Tibial nerve (tissue), 4 donors: ENCODE measurements around the gene EXOC6B. TPM values are rescaled to one million over a fixed set of nuclear protein-coding genes. Genes with fewer than 3 reads are reported as not detected.

Source experiments
- DNase-seq, 2 donors: peaks; one replicate each; pipeline ENCODE4 v3.0.0-alpha.2; 2019; ENCODE audit warnings: low spot score in 2 of 2
- H3K27ac ChIP-seq, 4 donors: fragments of 200-600 bp; sonication (generic) in 3 of 4; one replicate each; pipeline ENCODE4 v1.5.1; 2017 to 2019; ENCODE audit warnings: mild to moderate bottlenecking in 1 of 4
- H3K27me3 ChIP-seq, 2 donors: fragments of 200-600 bp; sonication (generic) in 1 of 2; one replicate each; pipeline versions ENCODE4 v1.5.1 to v1.6.0; 2017 to 2019
- H3K36me3 ChIP-seq, 3 donors: fragments of 200-600 bp; sonication (generic); one replicate each; pipeline ENCODE4 v1.5.1; 2018 to 2019
- H3K4me1 ChIP-seq, 4 donors: fragments of 200-600 bp; sonication (generic) in 3 of 4; one replicate each; pipeline ENCODE4 v1.5.1; 2017 to 2019
- H3K4me3 ChIP-seq, 4 donors: fragments of 200-600 bp; sonication (generic) in 3 of 4; one replicate each; pipeline ENCODE4 v1.5.1; 2017 to 2019; ENCODE audit warnings: mild to moderate bottlenecking in 1 of 4, moderate library complexity in 1 of 4
- H3K9me3 ChIP-seq, 4 donors: fragments of 200-600 bp; sonication (generic) in 3 of 4; one replicate each; pipeline ENCODE4 v1.5.1; 2017 to 2019
- EP300 ChIP-seq, 2 donors: sonication (generic); formaldehyde crosslinking; IDR thresholded peaks; one replicate each; pipeline ENCODE4 v1.6.1; 2017; ENCODE audit warnings: antibody characterized with exemption in 2 of 2, mild to moderate bottlenecking in 1 of 2
- POLR2A ChIP-seq, 2 donors: fragments of 450-650 bp; IDR thresholded peaks; one replicate each; pipeline ENCODE4 v1.6.1; 2017; ENCODE audit warnings: antibody characterized with exemption in 2 of 2, mild to moderate bottlenecking in 2 of 2, moderate library complexity in 2 of 2
- WGBS, 2 donors: methylation state at CpG; one replicate each; pipeline ENCODE4 v1.1.5; 2018; 5-methylcytosine and 5-hydroxymethylcytosine counted together
- total RNA-seq, 4 donors: library from RNA; depleted of rRNA; stranded (reverse); fragments of >200 nt; gene quantifications; one replicate each; pipeline ENCODE4 v1.1.0, GENCODE V29; 2016
- TF ChIP-seq, protein P1 (sequence below), 5 experiments: fragments of 200-600 bp in 3 of 5; fragments of 450-650 bp in 2 of 5; sonication (generic) in 3 of 5; IDR thresholded peaks; one replicate each; pipeline ENCODE4 v1.5.1; 2016 to 2019; ENCODE audit warnings: antibody characterized with exemption in 5 of 5, mild to moderate bottlenecking in 3 of 5, moderate library complexity in 2 of 5

Gene EXOC6B
- total RNA-seq, 4 donors from 2014 or later, result 22.1 to 41.1 (median 30.3) TPM

DNA sequence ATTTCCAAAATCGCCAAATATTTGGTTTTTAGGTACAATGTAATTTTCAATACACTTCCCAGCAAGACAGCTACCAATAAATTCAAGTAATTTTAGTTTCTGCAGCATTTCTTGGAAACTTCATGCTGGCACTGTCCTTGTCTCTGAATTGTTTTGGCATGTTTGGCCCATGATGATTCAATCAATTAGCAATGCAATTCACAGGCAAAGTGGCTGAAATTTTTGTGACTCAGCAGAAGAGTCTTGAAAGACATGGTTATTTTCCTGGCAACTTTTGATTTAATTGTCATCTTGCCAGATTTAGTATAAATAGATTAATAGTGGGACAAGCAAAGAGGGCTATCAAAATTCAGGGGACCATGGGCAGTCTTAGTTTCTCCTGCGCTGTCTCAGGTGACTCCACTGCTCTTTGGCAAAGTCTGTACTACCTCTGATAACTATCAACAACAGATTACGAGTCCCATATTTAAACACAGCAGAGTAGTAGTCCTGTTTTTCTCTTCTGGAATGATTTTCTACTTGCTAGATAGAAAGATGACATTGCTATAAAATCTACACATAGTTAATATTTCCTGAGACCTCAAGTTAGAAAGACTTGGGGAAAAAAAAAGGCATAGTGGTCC, 589.3 kb downstream of the EXOC6B start:
- no peaks in the 10 kb centered on the region for H3K27me3 ChIP-seq
- H3K36me3 ChIP-seq, result no peaks in the 10 kb centered on the region
- TF ChIP-seq POLR2A (IDR thresholded peaks at IDR 0.05) (no peak), EP300 (IDR thresholded peaks at IDR 0.05) (no peak)
- TF ChIP-seq, protein P1, sequence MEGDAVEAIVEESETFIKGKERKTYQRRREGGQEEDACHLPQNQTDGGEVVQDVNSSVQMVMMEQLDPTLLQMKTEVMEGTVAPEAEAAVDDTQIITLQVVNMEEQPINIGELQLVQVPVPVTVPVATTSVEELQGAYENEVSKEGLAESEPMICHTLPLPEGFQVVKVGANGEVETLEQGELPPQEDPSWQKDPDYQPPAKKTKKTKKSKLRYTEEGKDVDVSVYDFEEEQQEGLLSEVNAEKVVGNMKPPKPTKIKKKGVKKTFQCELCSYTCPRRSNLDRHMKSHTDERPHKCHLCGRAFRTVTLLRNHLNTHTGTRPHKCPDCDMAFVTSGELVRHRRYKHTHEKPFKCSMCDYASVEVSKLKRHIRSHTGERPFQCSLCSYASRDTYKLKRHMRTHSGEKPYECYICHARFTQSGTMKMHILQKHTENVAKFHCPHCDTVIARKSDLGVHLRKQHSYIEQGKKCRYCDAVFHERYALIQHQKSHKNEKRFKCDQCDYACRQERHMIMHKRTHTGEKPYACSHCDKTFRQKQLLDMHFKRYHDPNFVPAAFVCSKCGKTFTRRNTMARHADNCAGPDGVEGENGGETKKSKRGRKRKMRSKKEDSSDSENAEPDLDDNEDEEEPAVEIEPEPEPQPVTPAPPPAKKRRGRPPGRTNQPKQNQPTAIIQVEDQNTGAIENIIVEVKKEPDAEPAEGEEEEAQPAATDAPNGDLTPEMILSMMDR (IDR thresholded peaks at IDR 0.05), result no peak
- peaks cover 0 to 14% (median 2%) of the 10 kb centered on the region in 4 donors for H3K4me1 ChIP-seq
- H3K4me3 ChIP-seq, result no peak overlapping the region
- 61 to 79% methylated on average over 3 of the region's 3 CpGs for WGBS, 2 donors
- no peak for DNase-seq
- no peak overlapping the region for H3K27ac ChIP-seq
- H3K9me3 ChIP-seq, result no peaks in the 10 kb centered on the region

- Histone ChIP-seq H3K9me3 (no peaks in the 10 kb centered on the region), H3K27ac (no peak overlapping the region), H3K4me1 (peaks cover 0 to 14% (median 0%) of the 10 kb centered on the region in 4 donors), H3K27me3 (no peaks in the 10 kb centered on the region), H3K36me3 (no peaks in the 10 kb centered on the region), H3K4me3 (no peak overlapping the region)
- 82 to 88% methylated on average over 5 of the region's 5 CpGs for WGBS, 2 donors
- TF ChIP-seq POLR2A (IDR thresholded peaks at IDR 0.05) (no peak), EP300 (IDR thresholded peaks at IDR 0.05) (no peak)
- TF ChIP-seq, protein P1 (IDR thresholded peaks at IDR 0.05), result no peak
- DNase-seq, result no peak
Observed at GRCh38 chr2:72235497-72236415, 590.1 kb downstream of the EXOC6B start.

DNA sequence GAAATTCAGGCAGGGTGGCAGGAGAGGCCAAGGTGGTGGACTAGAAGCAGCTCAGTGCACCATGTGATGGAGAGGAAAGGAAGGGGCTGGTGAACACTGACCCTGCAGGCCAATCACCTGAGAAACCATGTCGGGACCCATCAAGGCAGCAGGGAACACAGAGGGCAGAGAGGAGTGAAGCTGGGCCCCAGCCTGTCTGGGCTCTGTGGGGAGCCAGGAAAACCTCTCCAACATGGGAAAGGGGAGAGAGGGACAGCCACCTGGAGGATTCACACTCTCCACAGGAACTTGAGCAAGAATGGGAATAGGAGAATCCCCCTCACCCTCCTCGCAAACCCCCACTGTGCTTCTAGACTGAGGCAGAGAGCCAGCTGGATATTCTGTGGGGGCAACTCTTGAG, 592.6 kb downstream of the EXOC6B start:
- H3K27ac ChIP-seq, result no peak overlapping the region
- peaks cover 0 to 14% (median 0%) of the 10 kb centered on the region in 4 donors for H3K4me1 ChIP-seq
- H3K36me3 ChIP-seq, result no peaks in the 10 kb centered on the region
- H3K4me3 ChIP-seq, result no peak overlapping the region
- no peaks in the 10 kb centered on the region for H3K9me3 ChIP-seq
- TF ChIP-seq, protein P1 (IDR thresholded peaks at IDR 0.05), result no peak
- no peak for TF ChIP-seq EP300 (IDR thresholded peaks at IDR 0.05)
- TF ChIP-seq POLR2A (IDR thresholded peaks at IDR 0.05), result no peak
- 85 to 88% methylated on average over 2 of the region's 2 CpGs for WGBS, 2 donors
- no peaks in the 10 kb centered on the region for H3K27me3 ChIP-seq
- DNase-seq, result no peak

DNA sequence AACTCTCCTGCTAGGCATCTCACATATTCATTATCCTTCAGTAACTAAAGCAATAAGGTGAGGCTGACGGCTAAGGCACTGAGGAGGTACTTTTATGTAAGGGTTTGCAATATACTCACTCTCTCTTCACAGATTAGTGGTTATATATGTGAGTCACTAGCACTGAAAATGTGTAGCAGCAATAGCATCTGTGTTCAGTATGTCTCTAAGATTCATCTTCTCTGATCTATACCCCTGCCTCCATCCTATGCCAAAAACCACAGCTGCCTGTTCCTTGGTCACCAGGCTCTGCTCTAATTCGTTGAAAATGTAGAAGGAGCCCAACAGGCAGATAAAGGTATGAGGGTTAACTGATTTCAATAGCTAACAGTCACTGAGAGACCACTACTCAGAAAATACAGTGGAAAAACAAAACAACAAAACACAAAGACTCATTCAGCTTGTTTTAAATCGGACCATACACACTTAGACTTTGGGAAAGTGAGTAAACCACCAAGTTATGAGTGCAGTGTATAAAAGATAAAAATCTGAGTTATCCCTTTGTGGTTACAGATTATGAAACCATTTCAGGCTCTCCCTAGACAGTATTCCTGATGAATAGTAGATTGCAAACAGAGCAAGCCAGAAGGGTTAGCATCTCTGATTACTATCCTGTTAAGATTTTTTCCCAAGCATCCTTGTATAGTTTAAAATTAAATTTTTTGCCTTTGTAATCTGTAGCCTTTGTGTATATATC, 602.8 kb downstream of the EXOC6B start:
- TF ChIP-seq POLR2A (IDR thresholded peaks at IDR 0.05) (no peak), EP300 (IDR thresholded peaks at IDR 0.05) (no peak)
- TF ChIP-seq, protein P1 (IDR thresholded peaks at IDR 0.05), result no peak
- H3K4me3 ChIP-seq, result no peak overlapping the region

More for the DNA sequence above, 602.8 kb downstream of the EXOC6B start:
- 45 to 48% methylated on average over 3 of the region's 3 CpGs for WGBS, 2 donors
- Histone ChIP-seq H3K27me3 (no peaks in the 10 kb centered on the region), H3K27ac (no peak overlapping the region), H3K4me1 (no peaks in the 10 kb centered on the region), H3K36me3 (no peaks in the 10 kb centered on the region), H3K9me3 (no peaks in the 10 kb centered on the region)
- no peak for DNase-seq
